Gastroesophageal sphincter (tissue), 3 donors: Measurements from ENCODE around the gene LYVE1.

Experiments used
- POLR2A ChIP-seq, 2 donors: fragments of 450-650 bp; IDR thresholded peaks; one replicate each; pipeline ENCODE4 v1.6.1; 2017; ENCODE audit warnings: antibody characterized with exemption in 2 of 2, mild to moderate bottlenecking in 2 of 2, moderate library complexity in 1 of 2
- TF ChIP-seq, protein P1 (sequence below), 4 experiments: fragments of 200-600 bp in 2 of 4; fragments of 450-650 bp in 2 of 4; sonication (generic) in 1 of 4; IDR thresholded peaks; one replicate each; pipeline ENCODE4 v1.5.1; 2017 to 2019; ENCODE audit warnings: antibody characterized with exemption in 4 of 4, mild to moderate bottlenecking in 2 of 4, moderate library complexity in 2 of 4

DNA sequence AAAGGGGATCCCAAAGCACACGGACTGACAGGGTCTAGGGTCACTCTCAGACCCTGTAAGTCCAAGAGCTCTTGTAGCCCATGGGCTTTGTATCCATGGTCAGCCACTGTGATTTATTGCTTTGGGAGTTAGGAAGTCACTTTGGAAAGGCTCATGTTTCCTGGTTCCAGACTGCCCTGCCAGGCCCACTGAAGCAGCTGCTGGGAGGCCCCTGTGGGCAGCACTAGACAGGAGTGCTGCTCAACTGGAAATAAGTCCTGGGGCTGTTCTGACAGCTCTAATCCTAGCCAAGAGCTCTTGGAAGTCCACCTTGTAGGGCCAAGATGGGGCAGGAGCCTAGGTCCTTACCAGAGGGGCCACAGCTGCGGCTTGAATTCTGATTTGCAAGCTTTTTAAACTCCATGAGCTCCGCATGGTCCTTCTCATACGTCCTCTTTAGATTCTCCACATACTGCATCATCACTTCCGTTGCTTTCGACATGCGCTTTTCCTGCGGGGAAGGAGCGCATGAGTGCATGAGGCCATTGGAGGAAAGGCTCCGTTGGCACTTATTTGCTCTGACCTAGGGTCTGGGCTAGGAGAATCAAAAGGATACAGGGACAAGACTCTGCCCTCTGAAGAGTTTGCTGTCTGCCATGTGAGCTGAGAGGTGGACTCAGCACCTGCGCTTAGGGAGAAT, 32.2 kb upstream of the LYVE1 start:
- TF ChIP-seq, protein P1, sequence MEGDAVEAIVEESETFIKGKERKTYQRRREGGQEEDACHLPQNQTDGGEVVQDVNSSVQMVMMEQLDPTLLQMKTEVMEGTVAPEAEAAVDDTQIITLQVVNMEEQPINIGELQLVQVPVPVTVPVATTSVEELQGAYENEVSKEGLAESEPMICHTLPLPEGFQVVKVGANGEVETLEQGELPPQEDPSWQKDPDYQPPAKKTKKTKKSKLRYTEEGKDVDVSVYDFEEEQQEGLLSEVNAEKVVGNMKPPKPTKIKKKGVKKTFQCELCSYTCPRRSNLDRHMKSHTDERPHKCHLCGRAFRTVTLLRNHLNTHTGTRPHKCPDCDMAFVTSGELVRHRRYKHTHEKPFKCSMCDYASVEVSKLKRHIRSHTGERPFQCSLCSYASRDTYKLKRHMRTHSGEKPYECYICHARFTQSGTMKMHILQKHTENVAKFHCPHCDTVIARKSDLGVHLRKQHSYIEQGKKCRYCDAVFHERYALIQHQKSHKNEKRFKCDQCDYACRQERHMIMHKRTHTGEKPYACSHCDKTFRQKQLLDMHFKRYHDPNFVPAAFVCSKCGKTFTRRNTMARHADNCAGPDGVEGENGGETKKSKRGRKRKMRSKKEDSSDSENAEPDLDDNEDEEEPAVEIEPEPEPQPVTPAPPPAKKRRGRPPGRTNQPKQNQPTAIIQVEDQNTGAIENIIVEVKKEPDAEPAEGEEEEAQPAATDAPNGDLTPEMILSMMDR (IDR thresholded peaks at IDR 0.05) = no peak
- no peak for TF ChIP-seq POLR2A (IDR thresholded peaks at IDR 0.05)
